HuH-7.5 (cell line): Measurements from ENCODE around the gene BCL2L1.

Experiments used
- DNase-seq: peaks from one replicate; pipeline ENCODE4 v3.0.0; 2011; ENCODE audit warnings: low spot score

BCL2L1 gene

GRCh38 chr20:31691646-31692275 lies 30.9 kb downstream of the BCL2L1 start:
- DNase-seq, result no peak

GRCh38 chr20:31690124-31690666 lies 32.5 kb downstream of the BCL2L1 start:
- DNase-seq, result no peak

DNA sequence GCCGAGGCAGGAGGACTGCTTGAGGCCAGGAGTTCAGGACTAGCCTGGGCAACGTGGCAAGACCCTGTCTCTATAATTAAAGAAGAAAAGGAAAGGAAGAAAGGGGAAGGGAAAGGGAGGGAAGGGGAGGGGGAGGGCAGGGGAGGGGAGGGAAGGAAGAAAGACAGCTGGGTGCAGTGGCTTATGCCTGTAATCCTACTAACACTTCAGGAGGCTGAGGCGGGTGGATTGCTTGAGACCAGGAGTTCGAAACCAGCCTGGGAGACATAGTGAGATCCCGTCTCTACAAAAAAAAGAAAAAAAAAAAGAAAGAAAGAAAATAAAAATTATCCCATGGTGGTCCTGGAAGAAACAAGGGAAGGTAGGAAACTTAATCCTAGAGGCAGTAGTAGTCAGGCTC lies 33.5 kb downstream of the BCL2L1 start:
- no peak for DNase-seq

GRCh38 chr20:31687777-31688176 lies 34.9 kb downstream of the BCL2L1 start:
- DNase-seq, result no peak

GRCh38 chr20:31685853-31686643 lies 36.6 kb downstream of the BCL2L1 start:
- DNase-seq, result no peak

- no peak for DNase-seq
These were observed 38.3 kb downstream of the BCL2L1 start for GRCh38 chr20:31684153-31685015.

DNA sequence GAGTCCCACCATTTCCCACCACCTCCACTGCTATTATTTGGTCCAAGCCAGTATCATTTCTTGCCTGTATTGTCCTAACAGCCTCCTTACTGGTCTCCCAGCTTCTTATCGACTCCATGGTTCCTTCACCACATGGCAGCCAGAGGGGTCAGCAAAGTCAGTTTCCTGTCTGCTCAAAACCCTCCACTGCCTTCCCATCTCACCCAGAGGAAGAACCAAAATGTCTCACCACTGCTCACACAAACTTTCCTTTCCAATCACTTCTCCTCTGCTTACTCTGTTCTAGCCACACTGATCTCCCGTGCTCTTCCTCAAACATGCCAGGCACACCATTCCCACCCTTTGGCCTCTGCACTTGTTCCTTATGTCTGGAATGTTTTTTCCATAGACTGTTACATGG lies 39.7 kb downstream of the BCL2L1 start:
- no peak for DNase-seq

DNA sequence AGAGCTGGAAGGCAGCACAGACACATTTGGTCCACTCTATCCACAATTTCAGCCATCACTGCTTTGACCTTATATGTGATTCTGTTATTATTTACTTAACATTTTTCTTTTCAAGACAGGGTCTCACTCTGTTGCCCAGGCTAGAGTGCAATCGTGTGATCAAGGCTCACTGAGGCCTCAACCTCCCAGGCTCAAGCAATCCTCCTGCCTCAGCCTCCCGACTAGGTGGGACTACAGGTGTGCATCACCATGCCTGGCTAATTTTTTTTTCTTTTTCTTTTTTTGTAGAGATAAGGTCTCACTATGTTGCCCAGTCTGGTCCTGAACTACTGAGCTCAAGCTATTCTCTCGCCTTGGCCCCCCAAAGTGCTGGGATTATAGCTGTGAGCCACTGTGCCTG lies 40.3 kb downstream of the BCL2L1 start:
- DNase-seq, result no peak

GRCh38 chr20:31681769-31682168 lies 40.9 kb downstream of the BCL2L1 start:
- no peak for DNase-seq

GRCh38 chr20:31681128-31681727 lies 41.4 kb downstream of the BCL2L1 start:
- DNase-seq, result no peak

- DNase-seq, result no peak
These were observed 42.2 kb downstream of the BCL2L1 start for GRCh38 chr20:31680286-31681127.

- DNase-seq, result no peak
These were observed 43.0 kb downstream of the BCL2L1 start for GRCh38 chr20:31679357-31680285.

DNA sequence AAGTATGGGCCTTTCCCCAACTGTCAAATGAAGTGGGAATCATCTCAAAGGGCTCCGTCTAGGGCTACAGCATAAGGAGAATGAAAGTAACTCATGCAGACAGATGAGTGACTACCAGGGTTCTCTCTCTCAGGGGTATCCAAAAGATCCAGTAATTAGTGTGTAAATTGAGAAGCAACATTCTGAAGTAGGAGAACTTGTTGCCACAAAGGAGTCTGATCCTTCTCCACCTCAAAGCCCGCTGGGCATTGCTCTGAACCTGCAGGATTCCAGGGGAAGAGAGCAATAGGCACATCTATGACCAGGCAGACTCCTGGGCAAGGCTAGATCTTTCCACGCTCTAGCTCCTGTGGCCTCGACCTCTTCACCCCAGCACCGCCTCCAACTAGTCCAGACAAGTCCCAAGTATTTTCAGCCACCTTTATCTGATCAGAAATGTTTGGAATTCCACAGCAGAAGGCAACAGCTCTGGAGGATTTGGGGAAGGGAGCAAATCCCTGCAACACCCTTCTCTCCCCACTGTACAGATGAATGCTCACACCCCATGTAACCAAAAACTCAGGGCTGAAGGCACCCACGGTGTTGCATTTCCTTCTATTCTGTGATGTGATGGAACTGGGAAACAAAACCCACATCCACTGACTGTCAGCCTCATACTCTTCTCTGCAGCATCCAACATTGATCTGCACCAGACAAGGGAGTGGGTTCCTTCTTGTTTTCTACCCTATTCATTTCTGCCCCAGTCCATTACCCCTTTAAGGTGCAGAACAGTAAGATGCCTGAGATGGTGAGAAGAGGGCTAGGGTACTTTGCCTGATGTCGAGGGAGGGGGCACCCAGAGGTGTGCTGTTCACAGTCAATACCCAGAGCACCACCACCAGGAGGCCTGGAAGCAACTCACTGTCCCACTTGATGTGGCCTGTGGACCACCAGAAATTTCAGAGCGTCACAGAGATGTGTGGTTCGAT lies 44.0 kb downstream of the BCL2L1 start:
- DNase-seq, result peak; percentile 57

- no peak for DNase-seq
These were observed 45.0 kb downstream of the BCL2L1 start for GRCh38 chr20:31677553-31678260.

- DNase-seq, result no peak
These were observed 46.1 kb downstream of the BCL2L1 start for GRCh38 chr20:31676609-31676989.

DNA sequence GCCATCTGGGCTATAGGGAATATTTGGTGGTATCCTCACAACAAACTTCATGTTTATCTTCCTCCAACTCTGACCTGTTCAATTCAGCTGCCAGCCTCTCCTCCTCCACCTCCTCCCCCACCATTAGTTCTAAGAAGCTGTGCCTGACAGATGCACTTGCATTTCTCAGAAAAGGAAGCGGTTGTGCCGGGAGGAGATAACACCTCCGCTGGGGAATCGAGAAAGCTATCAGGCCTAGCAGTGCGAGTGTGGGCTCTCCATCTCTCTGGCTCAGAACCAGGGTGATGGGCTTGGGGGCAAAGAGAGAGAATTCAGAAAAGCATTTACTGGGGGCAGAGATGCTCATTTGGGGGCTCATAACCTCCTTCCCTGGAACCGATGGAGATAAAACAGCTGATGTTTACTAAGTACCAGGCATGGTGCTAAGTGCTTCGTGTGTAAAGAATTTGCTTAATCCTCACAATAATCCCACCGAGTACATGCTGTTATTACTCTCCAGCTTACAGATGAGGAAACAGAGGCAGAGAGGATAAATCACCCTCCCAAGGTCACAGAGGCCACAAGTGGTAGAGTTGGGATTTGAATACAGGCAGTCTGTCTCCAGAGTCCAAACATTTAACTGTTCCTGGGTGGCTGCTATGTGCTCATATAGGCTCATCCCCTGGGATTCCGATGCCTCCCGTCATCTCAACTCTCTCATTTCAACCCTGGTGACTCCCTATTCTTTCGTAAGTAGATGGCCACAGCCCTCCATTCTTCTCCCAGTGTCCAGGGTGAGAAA lies 46.6 kb downstream of the BCL2L1 start:
- no peak for DNase-seq
